GM19239 (cell line): ENCODE measurements around the gene SGCA.

Experiments used
- DNase-seq: peaks from one replicate; pipeline ENCODE4 v3.0.0; 2011; ENCODE audit warnings: low spot score; ENCODE audit not compliant: insufficient read length
- FAIRE-seq: peaks from 2 replicates; lab custom pipeline; 2011; peaks lifted over from hg19 to GRCh38; lab: Jason Lieb, UNC

The SGCA gene

DNA sequence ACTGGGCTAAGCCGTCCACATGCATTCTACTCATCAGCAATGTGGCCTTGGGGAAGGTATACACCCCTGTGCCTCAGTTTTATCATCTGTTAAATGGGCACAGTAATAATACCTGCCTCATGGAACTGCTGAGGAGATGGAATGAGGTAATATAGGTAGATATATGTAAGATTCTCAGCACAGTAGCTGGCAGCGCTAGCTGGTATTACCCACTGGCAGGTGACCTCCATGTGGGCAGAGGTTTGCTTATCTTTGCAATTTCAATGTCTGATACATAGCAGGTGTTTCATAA lies 1.2 kb upstream of the SGCA start:
- DNase-seq = no peak
- no peak for FAIRE-seq

DNA sequence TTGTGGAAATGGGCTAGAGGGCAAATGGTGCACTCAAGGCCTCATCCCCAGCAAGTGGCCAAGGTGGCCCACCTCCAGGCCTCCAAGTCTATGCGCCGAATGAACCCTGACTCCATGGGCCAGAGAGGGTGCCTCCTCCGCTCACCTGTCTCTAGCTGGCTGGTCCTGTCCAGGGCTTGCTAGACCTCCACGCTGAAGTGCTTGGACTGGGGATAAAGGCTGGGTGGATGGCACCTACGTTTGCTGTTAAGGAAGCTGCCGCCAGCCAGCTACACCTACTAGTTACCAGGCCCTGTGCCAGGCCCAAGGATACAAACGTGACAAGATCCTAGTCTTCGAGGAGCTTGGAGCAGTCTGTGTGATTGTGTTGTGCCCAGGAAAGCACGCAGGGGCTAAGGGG lies 739 bp upstream of the SGCA start:
- DNase-seq = no peak
- FAIRE-seq = no peak

DNA sequence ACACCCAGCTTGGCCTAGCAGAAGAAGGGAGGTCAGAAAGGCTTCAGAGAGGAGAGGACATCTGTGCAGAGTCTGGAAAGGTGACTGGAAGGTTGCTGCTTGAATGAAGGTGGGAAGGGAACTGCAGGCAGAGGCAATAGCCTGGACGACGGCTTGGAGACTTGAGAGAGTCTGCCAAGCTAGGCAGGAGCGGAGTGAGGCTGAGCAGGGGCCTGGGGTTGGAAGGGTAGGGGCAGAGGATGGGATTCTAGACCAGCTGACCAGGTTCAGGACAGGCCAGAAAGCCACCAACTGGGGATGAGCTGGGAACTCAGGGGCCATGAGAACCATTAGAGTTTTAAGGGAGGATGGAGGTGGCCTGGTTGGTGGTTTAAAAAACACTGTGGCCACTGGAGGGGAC lies 339 bp upstream of the SGCA start:
- DNase-seq (no peak), FAIRE-seq (no peak)

DNA sequence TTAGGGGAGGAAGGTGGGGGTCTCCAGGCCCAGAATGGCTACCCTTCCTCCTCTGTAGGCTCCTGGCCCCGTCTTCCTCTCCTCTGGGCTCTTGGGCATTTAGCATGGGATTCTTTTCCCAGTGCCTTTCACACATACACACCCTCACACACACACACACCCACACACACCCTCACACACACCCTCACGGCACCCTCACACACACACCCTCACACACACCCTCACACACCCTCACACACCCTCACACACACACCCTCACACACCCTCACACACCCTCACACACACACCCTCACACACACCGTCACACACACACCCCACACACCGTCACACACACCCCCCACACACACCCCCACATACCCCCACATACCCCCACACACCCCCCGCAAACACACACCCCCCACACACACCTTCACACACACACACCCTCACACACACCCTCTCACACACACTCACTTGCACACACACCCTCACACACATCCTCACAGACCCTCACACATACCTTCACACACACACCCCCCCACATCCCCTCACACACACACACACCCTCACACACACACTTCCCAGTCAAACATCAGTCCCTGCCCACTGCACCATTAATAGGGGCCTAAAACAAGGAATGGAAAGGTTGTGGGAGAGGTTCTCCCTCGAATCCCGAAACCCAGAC lies 845 bp downstream of the SGCA start:
- no peak for DNase-seq
- FAIRE-seq = no peak

DNA sequence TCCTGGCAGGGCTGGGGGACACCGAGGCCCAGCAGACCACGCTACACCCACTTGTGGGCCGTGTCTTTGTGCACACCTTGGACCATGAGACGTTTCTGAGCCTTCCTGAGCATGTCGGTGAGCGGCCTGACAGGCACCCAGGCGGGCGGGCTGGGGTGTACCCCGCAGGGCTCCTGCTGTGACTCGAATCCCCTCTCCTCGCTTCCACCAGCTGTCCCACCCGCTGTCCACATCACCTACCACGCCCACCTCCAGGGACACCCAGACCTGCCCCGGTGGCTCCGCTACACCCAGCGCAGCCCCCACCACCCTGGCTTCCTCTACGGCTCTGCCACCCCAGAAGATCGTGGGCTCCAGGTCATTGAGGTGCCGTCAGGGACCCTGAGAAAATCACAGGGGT lies 1.6 kb downstream of the SGCA start:
- DNase-seq (no peak), FAIRE-seq (no peak)

DNA sequence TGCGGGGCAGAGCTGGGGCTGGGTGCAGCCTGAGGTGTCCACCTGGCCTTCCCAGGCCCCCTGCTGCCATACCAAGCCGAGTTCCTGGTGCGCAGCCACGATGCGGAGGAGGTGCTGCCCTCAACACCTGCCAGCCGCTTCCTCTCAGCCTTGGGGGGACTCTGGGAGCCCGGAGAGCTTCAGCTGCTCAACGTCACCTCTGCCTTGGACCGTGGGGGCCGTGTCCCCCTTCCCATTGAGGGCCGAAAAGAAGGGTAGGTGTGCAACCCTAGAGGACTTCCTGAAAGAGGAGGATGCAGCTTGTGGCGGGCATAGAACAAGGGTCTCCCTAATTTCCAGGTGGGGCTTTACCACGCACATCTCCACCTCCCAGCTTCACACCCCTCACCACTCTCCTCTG lies 2.5 kb downstream of the SGCA start:
- FAIRE-seq (no peak), DNase-seq (no peak)

DNA sequence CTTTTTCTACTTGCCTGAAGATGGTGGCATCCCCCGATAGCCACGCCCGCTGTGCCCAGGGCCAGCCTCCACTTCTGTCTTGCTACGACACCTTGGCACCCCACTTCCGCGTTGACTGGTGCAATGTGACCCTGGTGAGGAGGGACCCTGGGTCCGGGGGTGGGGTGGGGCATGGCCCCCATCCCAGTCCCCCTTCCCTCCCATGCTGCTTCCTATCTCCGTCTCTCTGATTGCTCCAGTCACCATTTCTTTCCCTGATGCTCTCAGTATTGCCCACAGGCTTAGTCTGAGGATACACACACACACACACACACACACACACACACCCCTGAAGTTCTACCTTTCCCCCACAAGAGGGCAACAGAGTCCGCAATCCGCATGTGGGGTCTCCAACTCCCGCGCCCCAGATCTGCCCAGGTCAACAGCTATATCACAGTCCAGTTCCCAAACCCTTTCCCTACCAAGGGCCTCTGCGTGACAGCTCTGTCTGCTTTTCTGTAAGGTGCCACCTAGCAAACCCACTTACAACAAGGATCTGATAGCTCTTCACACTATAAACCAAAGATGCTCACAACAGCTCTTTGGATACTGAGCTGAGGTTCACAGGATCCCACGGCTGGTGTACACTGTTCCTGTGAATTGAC lies 3.4 kb downstream of the SGCA start:
- DNase-seq = no peak
- peak; percentile 90 for FAIRE-seq

DNA sequence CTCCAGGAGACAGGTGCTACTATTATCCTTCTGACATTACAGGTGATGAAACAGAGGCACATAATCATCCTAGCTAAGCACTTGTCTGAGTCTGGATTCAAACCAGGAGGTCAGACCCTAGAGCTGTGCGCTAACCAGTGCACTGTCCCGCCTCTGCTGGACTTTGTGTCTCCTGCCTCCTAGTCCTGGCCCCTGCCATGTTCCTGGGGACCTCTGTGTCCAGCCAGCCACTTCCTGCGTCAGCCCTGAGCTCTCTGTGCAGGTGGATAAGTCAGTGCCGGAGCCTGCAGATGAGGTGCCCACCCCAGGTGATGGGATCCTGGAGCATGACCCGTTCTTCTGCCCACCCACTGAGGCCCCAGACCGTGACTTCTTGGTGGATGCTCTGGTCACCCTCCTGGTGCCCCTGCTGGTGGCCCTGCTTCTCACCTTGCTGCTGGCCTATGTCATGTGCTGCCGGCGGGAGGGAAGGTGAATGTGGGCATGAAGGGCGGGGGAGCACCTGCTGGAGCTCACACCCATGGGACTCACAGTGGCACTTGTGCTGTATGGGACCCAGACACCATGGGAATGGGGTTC lies 4.2 kb downstream of the SGCA start:
- FAIRE-seq (no peak), DNase-seq (no peak)

DNA sequence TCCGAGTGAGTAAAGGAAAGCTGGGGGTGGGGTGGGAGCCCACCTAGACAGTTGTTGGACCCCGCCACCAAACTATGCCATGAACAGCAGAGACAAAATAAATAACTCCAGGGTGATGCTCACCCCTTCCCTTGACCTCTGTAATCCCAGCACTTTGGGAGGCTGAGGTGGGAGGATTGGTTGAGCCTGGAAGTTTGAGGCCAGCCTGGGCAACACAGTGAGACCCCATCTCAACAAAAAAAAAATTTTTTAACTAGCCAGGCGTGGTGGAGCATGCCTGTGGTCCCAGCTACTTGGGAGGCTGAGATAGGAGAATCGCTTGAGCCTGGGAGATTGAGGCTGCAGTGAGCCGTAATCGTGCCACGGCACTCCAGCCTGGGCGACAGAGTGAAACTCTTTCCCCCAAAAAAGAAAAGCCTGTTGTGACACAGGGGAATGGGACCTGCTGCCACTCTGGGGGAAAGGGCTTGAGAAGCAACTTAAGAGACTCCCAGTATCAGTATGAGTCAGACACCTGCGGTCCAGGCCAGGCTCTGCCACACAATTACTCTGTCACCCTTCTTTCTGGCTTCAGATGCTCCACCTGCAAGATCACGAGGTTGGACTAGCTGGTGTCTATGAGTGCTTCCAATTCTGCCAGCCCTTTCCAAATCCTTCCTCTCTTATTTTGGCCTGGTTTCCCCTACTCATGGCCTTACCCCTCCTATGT lies 5.0 kb downstream of the SGCA start:
- peak; percentile 93 for FAIRE-seq
- no peak for DNase-seq

DNA sequence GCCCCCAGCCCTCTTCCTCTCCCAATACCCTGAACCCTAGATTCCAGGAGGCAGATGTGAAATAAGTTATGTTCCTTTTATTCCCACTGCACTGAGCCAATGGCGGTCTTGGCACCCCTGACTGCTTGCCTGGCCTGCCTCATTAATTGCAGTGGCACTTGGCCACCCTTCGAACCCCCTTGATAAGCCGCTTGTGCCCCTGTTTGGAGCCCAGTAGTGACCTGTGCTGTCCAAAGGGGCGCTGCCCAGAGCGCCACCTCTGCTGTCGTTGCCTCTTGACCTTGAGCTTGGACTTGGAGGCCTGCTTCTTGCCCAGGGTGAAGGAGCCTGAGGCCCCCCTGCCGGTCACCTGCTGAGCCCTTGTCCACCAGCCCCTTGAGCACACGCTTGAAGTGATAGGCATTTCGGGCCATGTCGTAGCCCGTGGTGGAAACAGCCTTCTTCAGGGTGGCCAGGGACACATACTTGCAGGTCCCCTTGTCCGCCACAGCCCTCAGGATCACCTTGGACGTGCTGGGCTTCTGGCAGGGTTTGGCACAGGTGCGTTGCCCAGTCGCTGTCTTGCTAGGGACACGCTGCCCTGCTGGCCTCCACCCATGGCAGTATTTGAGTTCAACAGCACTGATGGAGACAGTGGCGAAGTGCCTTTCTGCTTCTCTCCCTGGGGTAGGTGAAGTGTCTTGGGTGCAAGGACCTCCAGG lies 5.7 kb downstream of the SGCA start:
- FAIRE-seq = no peak
- DNase-seq = no peak

DNA sequence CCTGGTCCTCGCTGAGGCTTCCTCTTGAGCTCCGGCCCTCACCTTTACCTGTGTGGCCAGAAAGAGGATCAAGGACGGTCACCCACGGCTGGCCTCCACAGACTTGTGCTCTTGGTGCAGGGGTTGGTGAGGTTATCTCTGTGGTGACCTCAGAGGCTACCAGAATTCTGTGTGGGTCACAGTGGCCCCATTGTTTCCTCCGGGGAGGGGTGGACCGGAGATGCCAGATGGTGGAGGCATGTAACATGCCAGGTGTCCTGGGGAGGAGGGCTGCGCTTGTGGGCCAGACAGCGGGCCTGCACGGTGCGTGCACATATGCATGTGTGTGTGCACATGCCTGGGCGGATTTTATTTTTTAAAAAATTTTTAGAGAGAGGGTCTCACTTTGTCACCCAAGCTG lies 6.3 kb downstream of the SGCA start:
- DNase-seq (no peak), FAIRE-seq (no peak)

DNA sequence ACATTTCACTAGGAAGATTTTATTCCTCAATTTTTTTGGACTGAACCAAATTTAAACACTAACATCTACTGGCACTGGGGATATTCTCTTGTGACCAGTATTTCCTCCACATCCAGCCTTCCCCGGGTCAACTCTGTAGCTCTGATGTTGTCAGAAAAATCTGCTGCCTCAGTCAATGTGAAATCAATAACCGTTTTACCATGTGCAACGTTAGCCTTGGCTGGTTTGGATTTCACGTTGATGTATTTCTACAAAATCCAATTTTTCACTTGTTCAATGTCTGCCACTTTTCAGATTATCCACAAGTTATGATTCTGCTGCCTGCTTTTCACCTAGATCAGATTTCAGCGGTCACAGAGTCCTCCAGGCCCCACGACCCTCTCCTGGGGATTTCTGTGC lies 7.1 kb downstream of the SGCA start:
- DNase-seq (no peak), FAIRE-seq (no peak)

DNA sequence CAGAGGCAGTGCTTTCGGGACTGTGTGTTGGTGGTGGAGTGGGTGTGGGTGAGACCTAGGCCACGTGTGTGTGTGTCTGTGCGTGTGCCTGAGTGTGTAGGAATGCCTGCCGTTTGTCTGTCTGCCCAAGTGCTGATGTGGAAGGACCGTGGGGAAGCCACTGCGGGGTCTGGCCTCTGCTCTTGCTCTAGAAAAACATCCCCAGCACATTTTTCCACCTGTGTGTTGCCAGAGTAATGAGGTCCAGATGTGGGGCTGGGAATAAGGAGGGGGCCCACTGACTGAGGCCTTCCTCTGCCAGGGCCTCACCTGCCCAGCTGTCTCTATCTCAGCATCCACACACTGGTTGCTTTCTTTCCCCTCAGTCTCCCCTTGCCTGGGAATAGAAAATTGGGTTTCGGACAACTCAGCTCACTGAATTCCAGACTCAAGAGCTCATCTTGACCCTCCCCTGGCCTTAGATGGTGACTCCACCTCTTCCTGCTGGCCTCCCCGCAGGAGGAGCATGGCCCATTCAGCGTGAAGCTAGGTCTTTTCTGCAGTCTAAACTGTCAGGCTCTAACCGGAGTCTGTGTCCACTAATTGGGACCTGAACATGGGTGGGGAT lies 7.6 kb downstream of the SGCA start:
- FAIRE-seq = no peak
- DNase-seq = no peak

DNA sequence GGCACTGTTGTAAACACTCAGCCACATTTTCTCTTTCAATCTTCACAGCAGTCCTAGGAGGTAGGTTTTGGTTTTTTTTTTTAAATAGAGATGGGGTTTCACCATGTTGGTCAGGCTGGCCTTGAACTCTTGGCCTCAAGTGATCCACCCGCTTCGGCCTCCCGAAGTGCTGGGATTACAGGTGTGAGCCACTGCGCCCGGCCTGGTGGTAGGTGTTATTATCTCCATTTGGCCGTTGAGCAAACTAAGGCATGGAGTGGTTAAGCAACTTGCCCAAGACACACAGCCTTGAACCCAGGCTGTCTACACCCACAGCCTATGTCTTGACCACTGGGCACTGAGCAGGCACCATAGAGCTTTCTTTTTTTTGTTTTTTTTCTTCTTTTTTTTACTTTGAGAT lies 8.6 kb downstream of the SGCA start:
- no peak for DNase-seq
- no peak for FAIRE-seq

DNA sequence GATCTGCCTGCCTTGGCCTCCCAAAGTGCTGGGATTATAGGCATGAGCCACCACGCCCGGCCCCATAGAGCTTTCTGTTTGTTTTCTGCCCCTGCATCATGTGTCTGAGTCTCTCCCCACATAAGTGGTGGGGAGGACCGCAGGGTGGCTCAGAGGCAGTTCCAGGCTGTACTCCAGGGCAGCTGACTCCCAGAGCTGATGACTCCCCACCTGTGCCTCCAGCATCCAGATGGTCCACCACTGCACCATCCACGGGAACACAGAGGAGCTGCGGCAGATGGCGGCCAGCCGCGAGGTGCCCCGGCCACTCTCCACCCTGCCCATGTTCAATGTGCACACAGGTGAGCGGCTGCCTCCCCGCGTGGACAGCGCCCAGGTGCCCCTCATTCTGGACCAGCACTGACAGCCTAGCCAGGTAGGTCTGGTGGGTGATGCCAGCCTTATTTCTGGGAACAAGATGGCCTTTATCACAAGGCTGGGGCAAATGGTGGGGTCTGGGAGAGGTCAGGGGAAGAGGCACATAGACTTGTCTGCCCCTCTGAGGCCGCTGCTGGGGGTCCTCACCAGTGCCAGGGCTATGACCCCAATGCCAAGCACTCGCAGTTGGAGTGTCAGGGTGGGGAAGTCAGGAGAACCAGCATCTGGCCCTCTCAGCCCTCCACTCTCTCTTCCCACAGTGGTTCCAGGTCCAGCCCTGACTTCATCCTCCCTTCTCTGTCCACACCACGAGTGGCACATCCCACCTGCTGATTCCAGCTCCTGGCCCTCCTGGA lies 9.4 kb downstream of the SGCA start:
- DNase-seq (no peak), FAIRE-seq (no peak)

DNA sequence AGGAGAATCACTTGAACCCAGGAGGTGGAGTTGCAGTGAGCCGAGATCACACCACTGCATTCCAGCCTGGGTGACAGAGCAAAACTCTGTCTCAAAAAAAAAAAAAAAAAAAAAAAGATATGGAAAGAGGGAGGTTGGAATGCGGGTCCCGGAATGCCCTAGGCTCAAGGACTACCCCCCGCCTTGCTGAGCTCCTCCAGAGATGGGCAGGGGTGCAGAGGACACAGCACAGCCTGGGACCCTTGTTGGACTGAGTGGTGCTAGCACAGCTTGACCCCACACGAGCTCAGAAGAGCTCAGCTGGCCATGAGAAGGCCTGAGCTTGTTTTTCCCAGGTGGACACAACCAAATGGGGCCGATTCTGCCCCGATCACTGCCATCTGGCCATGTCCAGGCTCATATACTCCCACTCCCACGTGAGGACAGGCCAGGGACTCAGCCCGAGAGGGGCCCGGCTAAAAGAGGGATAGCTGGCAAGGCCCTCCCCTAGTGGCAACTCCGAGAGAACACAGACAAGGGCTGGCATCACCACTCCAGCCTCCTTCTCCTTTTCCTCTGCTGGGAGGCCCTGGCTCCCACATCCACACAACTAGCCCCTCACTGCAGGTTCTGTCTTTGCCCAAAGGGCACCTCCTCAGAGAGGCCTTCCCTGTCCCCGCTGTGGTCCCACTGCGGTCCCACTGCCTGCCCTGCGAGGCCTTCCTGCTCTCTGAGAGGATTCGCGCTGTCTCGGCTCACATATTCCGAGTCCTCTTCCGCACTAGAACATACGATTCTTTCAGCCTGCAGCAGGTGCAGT lies 11.0 kb downstream of the SGCA start:
- no peak for DNase-seq
- FAIRE-seq = no peak

DNA sequence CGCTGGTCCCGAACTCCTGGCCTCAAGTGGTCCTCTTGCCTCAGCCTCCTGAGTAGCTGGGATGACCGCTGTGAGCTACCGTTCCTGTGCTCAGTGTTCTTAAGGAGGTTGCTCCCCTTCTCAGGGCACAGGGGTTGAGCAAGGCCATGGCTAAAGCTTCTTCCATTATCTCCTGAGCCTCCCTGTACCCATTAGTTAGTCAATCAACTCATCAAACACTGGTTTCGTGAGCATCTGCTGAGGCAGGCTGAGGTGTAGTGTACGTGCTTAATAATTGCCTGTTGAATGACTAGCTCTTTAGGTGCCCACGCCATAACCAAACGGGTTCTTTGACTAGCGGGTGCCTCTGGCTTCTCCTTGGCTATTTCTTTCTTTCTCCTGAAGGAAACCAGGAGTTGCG lies 11.7 kb downstream of the SGCA start:
- no peak for FAIRE-seq

DNA sequence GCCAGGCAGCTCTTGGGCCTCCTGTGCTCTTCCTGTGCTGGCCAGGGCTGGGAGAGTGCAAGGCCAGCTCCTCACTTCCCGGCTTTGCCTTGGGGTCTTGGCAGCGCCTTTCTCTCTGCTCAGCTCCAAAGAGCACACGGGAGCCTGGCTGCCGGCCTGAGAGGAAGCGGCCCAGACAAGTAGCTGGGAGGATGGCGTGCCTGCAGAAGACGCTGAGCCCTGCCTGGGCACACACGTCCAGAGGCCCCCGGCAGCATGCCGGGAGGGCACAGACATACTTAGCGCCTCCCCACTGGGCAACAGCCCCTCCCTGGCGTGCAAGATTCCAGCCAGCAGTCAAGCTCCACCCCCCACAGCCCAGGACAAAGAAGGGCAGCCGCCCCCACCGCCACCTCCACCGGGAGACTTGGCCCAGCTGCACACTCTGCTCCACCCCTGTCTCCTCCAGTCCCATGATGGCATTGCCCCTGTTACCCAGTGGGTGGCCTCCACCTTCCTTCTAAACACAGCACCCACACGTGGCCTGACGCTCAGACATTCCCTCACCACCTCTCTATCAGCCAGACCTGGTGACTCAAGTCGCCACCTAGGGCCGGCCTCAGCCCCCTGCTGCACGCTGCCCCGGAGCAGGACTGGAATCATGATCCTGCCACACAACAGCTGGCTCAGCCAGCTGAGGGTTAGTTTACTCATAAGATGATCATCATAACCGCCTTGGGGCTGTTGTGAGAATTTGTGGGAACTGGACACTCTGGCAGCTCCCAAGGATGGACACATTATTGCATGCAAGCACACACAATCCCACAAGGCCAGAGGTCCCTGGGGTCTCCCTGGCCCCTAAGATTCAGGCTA lies 12.4 kb downstream of the SGCA start:
- FAIRE-seq (peak; percentile 48), DNase-seq (no peak)

More for the DNA sequence above, 11.7 kb downstream of the SGCA start:
- no peak for DNase-seq
